Measurements from ENCODE around the gene NKD2.

The NKD2 gene

DNA sequence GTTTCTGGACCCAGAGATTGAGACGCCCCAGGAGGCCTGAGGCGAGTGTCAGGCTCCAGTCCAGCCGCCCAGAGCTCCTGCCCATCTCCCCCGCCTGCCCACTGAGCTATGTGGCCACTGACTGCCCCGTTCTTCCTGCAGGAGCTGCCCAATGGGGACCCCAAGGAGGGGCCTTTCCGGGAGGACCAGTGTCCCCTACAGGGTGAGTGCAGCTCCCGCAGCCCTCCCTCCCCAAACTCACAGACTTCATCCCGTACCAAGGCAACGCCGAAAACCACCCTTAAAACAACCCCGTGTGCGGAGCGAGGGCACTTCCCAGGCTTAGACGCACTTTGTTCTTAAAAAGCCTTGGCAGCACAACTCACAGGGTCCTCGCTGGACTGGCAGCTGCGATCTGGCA is 23.4 kb downstream of the NKD2 start:
- DNase-seq = no peak

DNA sequence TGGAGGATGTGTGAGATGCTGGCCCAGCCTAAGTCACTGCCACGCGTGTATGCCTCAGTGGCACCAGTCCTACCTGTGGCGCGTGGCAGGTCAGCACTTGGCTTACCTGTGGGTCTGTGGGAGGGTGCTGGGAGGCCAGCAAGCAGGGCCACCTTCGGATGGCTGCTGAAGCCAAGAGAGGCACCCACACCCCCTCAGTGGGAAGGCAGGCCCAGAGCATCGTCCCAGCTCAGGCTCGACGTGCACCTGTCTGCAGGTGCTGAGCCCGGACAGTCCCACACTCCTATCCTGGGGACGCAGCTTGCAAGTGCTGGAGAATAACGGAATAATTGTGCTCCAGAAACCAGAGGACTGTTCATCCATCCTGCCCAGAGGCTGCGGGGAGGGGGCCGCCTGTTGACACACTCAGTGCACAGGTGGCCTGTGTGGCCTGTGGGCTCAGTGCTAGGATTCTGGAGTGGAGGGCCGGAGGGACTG is 24.0 kb downstream of the NKD2 start:
- DNase-seq = no peak

DNA sequence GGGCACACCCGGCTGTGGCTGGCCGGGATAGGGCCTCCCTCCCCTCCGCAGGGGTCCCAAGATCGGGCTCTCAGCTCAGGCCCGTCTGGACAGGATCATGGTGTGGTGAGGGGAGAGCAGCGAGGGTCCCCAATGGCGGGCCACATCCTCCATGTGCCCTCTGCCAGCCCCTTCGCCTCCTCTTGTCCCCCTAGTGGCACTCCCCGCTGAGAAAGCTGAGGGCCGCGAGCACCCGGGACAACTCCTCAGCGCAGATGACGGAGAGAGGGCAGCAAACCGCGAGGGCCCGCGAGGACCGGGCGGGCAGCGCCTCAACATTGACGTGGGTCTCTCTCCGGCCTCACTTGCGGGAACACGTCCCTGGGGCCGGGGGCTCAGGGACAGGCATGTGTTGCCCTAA is 24.6 kb downstream of the NKD2 start:
- no peak for DNase-seq

DNA sequence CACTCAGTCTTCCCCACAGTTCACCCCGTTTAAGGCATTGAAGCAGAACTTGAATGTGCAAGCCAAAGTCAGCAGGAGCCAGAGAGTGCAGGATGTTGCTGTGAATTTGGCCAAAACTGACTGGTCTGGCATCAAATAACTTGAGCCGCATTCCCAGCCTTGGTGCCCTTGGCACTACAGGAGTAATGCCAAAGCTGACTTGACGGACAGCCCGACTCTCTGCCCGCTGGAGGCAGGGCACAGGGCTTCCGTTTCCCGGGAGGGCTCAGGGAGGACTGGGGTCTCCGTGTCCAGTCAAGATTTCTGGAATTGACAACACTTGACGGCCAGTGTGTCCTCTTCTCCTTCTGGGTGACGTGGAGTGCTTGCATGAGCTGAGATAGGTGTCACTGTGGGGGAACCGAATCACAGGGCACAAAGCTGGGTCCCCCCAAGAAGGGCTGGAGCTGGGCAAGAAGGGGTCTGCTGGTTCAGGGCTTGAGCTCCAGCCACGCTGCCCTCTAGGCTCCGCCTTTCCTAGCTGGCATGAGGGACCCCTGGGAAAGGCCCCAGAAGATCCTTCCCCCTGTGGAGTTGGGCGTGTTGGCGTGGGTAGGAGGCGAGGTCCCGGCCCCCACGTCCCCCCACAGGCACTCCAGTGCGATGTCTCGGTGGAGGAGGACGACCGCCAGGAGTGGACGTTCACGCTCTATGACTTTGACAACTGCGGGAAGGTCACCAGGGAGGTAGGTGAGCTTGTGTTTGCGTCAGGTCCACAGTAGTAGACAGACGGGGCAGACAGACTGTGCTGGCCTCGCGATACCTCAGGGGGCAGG is 25.2 kb downstream of the NKD2 start:
- DNase-seq = no peak

DNA sequence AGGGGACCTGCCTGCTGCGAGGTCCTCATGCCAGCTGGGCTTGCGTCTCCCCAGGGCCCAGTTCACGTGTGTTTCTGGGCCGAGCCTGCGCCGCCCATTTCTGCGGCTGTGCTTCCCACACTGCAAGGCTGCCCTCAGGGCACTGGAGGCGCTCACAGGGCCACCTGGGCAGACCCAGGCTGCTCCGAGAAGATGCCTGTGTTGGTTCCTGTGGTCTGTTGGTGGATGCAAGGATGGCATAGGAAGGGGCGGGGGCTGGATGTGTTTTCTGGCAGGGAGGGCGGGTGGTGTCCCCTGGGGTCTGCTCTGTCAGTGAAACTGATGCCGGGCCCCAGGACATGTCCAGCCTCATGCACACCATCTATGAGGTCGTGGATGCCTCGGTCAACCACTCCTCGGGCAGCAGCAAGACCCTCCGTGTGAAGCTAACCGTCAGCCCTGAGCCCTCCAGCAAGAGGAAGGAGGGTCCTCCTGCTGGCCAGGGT is 25.9 kb downstream of the NKD2 start:
- no peak for DNase-seq

DNA sequence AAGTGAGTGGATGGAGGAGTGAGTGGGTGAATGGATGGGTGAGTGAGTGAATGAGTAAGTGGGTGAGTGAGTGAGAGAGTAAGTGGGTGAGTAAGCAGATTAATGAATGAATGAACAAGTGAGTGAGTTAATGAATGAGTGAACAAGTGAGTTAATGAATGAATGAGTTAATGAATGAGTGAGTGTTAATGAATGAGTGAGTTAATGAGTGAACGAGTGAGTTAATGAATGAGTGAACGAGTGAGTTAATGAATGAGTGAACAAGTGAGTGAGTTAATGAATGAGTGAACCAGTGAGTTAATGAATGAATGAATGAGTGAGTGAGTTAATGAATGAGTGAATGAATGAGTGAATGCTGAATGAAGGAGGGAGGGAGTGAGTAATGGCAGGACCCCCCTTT is 26.4 kb downstream of the NKD2 start:
- DNase-seq = no peak

DNA sequence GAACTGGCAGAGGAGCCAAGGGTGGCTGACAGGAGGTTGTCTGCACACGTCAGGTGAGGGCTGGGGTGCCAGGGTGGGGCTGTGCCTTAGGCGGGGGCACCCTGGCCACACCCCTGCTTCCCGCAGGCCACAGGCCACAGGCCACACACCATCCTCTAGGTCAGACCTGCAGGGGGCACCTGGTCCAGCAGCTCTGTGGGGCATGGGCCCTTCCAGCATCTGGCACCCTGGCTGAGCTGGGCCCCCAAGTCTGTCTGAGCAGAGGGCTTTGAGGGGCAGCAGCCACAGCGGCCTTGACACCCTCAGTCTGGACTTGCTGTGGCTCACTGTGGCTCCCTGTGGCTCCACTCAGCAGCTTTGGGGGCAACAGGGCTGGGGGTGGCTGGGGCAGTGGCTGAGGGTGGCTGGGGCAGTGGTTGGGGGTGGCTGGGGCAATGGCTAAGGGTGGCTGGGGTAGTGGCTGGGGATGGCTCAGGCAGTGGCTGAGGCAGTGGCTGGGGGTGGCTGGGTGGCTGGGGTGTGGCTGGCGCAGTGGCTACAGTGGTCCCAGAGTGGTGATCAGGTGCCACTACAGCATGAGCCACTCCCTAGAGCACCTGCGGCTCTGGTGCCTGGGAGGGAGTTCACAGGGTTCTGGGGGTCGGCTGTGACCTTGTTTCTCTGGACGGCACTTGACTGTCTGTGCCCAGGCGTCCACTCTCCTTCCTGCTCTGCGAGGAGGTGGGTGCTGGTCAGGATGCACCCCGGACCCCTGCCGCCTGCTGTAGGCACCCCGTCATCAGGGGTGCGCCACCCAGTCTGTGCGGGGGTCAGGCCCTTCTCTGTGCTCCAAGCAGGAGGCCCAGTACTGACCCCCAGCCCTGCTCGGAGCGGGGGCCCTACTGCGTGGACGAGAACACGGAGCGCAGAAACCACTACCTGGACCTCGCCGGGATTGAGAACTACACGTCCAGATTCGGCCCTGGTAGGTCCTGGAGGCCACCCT is 27.1 kb downstream of the NKD2 start:
- DNase-seq = no peak

DNA sequence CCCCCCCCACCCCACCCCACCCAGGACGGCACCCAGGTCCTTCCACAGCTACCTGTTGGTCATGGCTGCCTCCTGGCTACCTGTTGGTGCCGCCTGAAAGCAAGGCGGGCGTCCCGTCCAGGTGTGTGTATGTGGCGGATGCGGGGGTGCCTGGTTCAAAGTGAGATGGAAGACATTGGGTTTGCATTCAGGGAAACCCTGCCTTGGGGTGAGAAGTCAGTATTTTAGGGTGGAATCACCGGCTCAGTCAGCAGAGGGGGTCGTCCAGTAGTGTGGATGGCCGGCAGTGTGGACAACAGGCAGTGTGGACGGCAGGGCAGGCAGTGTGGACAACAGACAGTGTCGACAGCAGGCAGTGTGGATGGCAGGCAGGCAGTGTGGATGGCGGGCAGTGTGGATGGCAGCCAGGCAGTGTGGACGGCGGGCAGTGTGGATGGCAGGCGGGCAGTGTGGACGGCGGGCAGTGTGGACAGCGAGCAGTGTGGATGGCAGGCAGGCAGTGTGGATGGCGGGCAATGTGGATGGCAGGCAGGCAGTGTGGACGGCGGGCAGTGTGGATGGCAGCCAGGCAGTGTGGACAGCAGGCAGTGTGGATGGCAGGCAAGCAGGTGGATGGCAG is 28.0 kb downstream of the NKD2 start:
- DNase-seq = no peak

DNA sequence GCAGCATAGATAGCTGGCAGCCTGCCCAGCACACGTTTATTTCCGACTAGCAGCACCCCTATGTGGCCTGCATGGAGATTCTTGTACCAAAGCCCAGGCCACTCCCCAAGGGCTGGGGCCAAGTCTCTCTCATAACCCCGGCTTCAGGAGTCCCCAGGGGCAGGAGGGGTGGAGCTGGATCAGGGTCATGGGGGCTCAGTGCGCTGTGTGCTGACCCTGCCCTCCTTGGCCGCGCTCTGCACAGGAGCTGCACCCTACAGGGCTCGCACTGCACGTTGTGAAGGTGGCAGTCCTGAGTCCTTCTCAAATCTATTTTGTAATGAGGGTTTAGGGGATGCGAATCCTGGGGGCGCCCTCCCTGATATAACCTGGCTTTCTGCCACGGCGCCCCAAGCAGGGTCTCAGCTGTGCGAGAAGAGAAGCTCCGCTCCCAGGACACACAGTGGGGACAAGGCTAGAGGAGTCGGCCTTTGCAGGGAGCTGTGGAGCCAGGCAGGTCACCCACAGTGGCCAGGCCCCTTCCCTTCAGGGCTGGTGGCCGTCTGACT is 28.6 kb downstream of the NKD2 start:
- DNase-seq = no peak

DNA sequence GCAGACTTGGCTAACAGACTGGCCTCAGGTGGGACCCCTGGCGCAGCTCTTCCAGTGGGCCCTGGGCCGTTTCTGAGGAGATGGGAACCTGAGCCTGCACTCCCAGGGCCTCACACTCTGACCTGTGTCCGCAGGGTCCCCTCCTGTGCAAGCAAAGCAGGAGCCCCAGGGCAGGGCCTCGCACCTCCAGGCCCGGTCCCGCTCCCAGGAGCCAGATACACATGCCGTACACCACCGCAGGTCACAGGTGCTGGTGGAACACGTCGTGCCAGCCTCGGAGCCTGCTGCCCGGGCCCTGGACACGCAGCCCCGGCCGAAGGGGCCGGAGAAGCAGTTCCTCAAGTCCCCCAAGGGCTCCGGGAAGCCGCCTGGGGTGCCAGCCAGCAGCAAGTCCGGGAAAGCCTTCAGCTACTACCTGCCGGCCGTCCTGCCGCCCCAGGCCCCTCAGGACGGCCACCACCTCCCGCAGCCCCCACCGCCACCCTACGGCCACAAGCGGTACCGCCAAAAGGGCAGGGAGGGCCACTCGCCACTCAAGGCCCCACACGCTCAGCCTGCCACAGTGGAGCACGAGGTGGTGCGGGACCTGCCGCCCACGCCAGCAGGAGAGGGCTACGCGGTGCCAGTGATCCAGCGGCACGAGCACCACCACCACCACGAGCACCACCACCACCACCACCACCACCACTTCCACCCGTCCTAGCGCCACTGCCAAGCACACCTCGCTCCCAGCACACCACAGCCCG is 29.2 kb downstream of the NKD2 start:
- no peak for DNase-seq

DNA sequence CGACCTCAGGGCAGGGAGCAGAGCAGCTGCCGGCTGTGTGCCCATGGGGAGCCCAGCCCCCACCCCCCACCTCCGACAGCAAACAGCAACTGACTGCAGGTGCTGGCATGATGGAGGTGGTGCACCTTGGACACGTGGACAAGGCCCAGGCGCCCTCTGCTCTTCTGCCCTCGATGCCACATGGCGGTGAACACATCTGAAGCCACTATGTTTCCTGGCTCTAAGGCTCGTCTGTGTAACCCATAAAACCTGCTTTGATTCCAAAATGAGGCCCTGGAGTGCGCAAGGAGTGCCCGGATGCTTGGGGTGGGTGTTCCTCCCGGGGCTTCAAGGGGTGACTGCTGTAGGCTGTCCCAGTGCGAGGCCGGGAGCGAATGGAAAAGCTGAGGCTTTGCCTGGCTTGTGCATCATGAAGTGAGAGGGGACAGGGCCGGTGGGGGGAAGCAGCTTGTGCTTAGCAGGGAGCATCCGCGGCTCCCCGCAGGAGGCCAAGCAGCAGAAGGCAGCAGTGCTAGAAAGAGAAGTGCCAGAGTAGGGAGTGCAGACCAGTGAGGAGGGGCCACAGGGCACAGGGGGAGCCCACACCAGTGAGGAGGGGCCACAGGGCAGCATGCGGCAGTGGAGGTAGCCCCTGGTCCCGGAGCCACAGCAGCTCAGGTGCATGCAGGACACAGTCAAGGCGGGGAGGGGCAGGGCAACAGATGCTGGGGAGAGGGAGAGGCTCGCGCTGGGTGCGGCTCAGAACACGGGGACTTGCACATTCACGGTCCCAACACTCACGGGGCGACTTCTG is 30.0 kb downstream of the NKD2 start:
- DNase-seq = no peak

DNA sequence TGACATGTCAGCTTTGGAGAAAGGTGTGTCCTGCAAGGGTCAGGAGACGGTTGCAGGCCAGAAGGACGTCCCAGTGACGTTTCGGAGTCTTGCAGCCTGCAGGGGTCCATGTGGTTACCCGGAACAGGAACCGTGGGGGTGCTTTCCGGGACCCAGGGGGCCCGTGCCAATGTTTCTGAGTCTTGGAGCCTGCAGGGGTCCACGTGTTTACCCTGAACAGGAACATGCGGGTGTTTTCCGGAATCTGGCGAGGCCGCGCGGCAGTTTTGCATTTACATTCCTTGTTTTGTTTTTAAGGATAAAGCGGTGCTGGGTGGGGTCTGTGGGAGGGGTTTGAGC is 30.6 kb downstream of the NKD2 start:
- no peak for DNase-seq

DNA sequence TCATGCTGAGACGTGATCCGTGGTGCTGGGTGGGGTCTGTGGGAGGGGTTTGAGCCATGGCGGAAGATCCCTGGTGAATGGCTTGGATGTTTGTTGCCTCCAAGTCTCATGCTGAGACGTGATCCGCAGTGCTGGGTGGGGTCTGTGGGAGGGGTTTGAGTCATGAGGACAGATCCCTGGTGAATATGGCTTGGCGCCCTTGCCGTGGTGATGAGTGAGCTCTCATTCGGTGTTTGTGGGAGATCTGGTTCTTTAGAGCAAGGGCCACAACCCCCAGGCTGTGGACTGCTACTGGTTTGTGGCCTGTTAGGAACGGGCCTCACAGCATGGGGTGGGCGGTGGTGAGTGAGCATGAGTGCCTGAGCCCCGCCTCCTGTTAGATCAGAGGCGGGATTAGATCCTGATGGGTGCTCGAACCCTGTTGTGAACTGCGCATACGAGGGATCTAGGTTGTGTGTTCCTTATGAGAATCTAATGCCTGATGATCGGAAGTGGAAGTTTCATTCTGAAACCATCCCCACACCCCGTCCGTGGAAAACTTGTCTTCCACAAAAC is 31.2 kb downstream of the NKD2 start:
- no peak for DNase-seq

DNA sequence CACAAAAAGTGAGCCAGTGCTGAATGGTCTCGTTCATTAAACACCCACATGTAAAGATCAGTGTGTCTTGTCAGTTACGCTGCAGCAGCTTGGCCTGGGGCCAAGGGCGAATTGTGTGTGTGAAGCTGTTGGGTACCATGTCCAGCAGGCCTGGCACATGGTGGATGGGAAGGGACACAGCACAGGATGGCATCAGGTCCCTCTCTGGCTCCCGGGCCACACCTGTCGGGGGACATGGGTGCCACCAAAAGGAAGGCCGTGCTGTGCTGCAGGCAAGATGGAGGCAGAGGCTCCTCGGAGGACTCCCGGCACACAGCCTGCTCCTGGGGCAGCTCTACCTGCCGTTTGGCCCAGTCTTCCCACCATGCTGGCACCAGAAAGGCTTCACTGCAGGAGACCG is 32.0 kb downstream of the NKD2 start:
- DNase-seq = no peak

DNA sequence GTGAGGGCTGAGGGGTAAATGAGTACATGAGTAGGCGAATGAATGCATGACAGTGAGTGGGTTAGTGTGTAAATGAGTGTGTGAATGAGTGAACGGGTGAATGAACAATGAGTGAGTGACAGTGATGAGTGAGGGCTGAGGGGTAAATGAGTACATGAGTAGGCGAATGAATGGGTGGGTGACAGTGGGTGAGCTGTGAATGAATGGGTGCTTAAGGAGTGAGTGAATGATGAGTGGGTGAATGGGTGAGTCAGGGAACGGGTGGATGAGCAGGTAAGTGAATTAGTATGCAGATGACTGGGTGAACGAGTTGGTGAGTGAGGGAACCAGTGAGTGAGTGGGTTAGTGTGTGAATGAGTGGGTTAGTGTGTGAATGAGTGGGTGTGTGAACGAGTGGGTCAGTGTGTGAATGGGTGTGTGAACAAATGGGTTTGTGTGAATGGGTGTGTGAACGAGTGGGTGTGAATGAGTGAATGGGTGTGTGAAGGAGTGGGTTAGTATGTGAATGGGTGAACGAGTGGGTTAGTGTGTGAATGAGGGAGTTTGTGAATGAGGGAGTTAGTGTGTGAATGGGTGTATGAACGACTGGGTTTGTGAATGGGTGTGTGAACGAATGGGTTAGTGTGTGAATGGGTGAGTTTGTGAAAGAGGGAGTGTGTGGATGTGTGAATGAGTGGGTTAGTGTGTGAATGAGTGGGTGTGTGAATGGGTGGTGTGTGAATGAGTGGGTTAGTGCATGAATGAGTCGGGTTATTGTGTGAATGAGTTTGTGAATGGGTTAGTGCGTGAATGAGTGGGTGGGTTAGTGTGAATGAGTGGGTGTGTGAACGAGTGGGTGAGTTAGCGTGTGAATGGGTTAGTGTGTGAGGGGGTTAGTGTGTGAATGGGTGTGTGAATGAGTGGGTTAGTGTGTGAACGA is 32.9 kb downstream of the NKD2 start:
- no peak for DNase-seq

DNA sequence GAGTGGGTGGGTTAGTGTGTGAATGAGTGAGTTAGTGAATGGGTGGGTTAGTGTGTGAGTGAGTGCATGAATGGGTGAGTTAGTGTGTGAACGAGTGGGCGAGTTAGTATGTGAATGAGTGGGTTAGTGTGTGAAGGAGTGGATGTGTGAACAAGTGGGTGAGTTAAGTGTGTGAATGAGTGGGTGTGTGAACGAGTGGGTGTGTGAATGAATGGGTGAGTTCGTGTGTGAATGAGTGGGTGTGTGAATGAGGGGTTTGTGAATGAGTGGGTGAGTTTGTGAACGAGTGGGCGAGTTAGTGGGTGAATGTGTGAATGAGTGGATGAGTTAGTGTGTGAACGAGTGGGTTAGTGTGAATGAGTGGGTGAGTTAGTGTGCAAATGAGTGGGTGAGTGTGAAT is 34.0 kb downstream of the NKD2 start:
- no peak for DNase-seq

DNA sequence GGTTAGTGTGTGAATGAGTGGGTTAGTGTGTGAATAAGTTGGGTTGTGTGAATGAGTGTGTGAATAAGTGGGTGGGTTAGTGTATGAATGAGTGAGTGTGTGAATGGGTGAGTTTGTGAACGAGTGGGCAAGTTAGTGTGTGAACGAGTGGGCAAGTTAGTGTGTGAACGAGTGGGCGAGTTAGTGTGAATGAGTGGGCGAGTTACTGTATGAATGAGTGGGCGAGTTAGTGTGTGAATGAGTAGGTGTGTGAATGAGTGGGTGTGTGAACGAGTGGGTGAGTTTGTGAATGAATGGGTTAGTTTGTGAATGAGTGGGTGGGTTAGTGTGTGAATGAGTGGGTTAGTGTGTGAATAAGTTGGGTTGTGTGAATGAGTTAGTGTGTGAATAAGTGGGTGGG is 34.7 kb downstream of the NKD2 start:
- no peak for DNase-seq

DNA sequence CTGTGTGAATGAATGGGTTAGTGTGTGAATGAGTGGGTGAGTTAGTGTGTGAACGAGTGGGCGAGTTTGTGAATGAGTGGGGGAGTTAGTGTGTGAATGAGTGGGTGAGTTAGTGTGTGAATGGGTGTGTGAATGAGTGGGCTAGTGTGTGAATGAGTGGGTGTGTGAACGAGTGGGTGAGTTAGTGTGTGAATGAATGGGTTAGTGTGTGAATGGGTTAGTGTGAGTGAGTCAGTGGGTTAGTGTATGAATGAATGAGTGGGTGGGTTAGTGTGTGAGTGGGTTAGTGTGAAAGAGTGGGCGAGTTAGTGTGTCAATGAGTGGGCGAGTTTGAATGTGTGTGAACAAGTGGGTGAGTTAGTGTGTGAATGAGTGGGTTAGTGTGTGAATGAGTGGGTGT is 35.5 kb downstream of the NKD2 start:
- DNase-seq = no peak

DNA sequence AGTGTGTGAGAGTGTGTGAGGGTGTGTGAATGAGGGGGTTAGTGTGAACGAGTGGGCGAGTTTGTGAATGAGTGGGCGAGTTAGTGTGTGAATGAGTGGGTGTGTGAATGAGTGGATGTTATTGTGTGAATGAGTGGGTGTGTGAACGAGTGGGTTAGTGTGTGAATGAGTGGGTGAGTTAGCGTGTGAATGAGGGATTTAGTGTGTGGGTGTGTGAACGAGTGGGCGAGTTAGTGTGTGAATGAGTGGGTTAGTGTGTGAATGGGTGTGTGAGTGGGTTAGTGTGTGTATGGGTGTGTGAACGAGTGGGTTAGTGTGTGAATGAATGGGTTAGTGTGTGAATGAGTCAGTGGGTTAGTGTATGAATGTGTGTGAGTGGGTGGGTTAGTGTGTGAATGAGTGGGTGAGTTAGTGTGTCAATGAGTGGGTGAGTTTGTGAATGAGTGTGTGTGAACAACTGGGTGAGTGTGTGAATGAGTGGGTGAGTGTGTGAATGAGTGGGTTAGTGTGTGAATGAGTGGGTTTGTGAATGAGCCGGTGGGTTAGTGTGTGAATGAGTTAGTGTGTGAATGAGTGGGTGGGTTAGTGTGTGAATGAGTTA is 37.5 kb downstream of the NKD2 start:
- no peak for DNase-seq
